ENCODE data around the gene CCR3.

CCR3 gene

DNA sequence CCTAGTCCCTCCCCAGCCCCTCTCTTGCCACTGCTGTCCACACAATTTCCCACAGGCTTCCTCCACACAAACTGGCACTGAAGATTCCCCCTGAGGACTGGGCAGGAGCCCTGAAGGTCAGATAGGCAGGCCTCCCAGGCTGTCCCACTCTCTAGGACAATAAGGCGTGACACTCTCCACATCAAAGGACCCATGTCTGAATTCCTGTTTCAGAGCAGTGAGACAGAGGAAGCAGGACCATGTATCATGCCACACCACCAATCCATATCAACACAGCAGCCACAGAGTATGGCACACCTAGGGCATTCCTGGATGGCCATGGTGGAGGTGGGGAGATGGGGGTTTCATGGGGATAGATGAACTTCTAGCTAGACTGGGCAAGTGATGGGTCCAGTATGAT lies 20.3 kb upstream of the CCR3 start:
- DNase-seq (ENCODE audit: low spot score), result no peak

- no peak for DNase-seq (ENCODE audit: low spot score)
Measured at GRCh38 chr3:46222435-46223161, 19.7 kb upstream of the CCR3 start.

DNA sequence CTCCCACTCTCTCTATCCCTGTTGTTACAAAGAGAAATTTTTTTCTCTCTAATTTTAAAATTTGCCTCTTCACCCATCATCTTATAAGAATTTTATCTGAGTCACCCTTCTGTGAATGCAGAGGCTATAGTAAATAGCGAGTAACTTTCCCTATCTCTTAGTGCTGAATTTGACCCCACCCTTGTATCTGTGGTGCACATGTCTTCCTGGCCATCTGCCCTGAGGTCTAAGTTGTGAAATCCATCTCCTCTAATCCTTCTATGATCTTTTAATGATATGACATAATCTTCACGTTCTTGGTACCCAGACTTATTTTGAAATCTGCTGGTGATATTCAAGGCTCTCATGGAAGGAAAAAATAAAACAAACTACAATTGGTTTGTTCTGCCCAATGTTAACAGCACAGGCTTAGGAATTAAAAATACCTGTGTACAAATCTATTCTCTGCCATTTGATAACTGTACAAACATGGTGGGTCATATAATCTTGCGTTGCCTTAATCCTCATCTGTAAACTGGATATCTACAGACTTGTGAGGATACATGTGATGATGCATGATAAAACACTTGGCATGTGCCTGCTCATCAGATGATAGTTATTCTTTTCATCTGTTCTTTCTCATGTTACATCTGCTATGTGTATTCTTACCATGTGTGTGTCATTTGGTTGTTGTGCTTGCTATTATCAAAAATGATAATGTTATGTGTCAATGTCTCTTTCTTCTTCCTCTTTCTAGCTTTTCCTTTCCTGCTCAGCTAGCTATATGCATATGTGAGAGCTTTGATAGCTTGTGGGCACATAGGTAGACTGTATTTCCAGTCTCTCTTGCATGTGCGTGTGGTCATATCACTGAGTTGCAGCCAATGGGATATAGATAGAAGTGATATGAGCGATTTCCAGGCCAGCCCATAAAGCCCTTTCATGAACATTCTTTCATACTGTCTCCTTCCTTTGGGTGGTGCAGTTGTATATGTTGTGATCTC lies 13.7 kb upstream of the CCR3 start:
- no peak for DNase-seq (ENCODE audit: low spot score)

- no peak for DNase-seq (ENCODE audit: low spot score)
Measured at GRCh38 chr3:46231323-46231722, 10.9 kb upstream of the CCR3 start.

DNA sequence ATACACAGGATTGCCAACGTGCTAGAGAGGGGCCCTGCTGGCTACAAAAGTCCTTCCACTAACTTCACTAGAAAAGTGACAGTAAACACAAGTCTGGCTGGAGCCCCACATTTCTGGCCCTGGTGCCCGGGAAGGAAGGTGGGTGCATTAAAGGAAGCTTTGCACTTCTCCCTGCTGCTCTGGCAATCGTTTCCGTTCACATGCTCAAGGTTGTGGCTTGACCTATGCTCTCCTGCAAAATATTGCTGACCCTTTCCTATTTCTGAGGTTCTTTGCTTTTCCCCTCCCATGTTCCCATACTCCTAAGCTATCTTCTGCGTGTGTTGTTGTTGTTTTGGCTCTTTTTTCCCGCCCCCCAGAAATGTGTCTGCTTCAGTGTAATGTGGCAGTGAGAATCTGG lies 9.1 kb upstream of the CCR3 start:
- no peak for DNase-seq (ENCODE audit: low spot score)

- no peak for DNase-seq (ENCODE audit: low spot score)
Measured at GRCh38 chr3:46235425-46235824, 6.8 kb upstream of the CCR3 start.

DNA sequence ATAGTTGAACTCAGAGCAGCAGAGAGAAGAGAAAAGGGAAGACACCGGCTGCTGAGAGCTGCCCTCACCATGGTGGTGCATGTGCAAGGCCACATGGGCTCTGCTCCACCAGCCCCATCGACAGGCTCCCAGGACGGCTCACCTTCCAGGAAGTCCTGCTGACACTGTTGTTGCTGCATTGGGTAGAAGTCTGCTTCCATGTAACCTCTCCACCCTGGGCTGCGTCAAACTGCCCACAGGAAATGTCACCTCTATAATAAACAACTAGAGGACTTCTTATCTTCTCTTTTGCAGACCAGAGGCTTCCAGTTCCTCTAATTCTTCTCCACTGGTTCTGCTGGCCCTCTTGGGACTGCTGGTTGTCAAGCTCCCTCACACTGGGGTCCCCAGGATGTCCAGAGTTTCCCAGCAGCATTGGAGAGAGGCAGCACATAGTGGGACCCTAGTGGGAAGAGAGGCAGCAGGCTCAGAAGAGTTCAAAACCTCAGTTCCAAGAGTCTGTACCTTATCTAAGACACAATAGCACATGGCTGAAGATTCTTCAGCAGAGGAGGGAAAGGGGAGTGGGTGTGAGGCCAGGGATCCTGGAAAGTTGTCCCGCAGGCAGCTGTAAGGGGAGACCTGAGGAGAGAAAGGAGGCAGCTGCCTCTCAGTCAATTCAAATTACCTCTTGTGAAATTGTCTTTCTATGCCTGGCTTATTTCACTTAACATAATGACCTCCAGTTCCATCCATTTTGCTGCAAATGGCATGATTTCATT lies 5.8 kb upstream of the CCR3 start:
- DNase-seq (ENCODE audit: low spot score), result no peak

DNA sequence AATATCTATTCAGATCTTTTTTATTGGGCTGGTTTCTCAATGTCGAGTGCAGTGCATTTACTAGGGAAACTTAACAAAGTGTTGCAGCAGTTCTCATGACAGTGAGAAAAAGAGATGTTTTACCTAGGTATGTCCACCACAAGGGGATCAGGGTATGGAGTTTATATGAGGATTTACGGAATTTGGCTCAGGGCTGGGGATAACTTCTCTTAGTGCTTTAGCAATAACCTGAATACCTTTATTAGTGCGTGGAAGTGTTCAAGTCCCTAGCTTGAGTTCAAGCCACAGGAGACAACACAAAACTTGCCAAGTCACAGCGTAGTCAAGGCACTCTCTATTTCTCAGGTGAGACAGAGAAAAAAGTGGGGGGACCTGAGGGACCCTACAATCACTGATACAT lies 3.9 kb upstream of the CCR3 start:
- DNase-seq (ENCODE audit: low spot score), result no peak

GRCh38 chr3:46239301-46239938 lies 2.8 kb upstream of the CCR3 start:
- DNase-seq (ENCODE audit: low spot score), result no peak

DNA sequence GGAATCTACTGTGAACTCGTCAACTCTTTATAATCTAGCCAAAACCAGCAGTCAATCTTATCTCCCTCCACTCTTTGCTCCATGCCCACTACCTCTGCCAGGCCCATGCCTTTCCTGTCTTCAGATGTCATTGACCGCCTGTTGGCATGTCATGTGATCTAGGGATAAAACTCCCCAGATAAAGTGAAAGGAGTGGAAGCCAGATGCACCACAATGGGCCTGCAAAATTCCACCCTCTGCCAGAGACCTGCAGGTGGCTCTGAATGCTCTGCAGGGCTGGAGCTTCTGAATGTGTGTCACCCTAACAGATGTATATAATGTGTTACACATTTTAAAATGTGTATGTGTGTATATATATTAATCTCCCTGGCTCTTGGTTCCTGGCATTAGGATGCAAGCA lies 2.3 kb upstream of the CCR3 start:
- no peak for DNase-seq (ENCODE audit: low spot score)

DNA sequence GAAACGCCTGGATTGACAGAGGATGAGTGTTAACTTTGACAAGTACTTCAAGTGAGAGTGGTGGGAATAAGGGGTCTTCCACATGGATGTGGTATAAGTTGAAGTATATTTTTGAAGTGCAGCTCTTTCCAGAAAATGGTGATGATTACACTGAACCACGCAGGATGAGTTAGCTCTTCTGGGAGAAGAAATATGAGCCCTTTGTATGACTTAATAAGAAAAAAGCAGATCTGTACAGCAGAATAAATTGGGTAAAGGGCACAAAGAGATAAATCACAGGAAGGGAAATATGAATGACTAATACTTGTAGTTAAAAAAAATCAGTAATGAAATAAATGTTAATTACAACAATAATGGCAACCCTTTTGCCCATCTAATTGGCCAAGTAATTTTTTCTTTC lies 1.3 kb downstream of the CCR3 start:
- DNase-seq (ENCODE audit: low spot score), result no peak

DNA sequence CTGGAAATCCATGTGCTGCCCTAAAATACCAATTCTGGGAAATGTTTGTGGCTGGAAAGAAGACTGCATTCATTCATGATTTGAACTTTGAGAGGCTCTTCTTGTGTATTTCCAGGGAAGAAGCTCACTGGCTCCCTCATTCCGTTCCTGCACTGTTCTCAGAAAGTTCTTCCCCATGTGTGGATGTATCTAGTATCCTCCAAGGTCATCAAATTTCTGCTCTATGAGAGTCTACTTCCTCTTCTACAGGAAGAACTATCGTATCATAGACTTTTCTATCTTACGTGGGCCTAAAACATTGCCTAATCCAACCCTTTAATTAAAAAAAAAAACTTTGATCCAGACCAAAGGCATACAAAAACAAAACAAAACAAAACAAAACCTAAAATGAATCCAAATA lies 2.9 kb downstream of the CCR3 start:
- DNase-seq (ENCODE audit: low spot score), result no peak

DNA sequence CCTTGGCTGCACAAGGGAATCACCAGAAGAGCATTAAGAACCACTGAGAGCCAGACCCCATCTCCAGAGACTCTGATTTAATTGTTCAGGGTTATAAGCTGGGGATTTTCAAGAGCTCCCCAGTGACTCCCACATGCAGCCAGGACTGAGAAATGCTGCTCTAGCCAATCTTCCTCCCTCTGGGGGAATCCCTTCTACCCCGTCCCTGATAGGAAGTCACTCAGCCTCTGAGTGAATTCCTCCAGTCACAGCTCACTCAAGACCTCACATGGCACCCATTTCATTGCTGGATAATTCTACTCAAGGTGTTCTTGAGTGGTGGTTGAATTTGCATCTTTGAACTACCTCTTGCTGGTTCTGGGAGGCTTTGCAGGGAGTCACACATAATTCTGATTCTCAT lies 10.7 kb downstream of the CCR3 start:
- no peak for DNase-seq (ENCODE audit: low spot score)

DNA sequence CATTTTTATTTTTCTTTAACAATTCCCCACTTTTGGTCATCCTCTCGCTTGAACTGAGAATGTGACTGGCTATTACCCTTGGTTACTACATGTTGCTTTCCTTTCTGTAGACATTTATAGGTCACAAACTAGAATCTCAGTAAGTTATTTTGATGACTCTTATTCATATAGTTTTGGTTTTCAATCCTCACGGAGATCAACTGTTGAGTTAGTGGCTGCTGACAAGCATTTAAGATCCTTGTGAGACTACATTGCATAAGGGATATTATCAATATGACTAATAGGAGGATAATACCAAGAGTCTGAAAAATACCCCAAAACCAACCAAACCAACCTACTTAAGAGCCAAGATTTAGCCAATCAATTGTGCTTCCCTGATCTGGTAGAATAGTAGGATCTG lies 16.3 kb downstream of the CCR3 start:
- DNase-seq (ENCODE audit: low spot score), result no peak

- DNase-seq (ENCODE audit: low spot score), result no peak
Measured at GRCh38 chr3:46261926-46262594, 19.8 kb downstream of the CCR3 start.

GRCh38 chr3:46264002-46264401 lies 21.7 kb downstream of the CCR3 start:
- no peak for DNase-seq (ENCODE audit: low spot score)

DNA sequence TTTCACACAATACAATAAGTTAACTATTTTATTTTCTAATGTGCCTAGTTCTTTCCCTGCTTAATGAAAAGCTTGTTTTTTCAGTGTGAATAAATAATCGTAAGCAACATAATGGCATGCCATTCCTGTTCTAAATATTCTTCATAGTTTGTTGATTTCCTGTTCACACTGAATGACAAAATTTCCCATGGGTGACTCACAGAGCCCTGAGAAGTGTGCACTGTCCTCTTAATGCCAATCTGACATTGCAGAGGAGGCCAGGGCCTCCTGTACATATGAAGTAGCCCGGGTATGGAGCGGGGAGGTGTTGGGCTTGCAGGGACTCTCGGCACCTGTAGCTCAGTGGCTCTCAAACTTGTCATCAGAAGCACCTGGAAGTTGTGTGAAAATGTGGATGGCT lies 24.3 kb downstream of the CCR3 start:
- DNase-seq (ENCODE audit: low spot score), result no peak

DNA sequence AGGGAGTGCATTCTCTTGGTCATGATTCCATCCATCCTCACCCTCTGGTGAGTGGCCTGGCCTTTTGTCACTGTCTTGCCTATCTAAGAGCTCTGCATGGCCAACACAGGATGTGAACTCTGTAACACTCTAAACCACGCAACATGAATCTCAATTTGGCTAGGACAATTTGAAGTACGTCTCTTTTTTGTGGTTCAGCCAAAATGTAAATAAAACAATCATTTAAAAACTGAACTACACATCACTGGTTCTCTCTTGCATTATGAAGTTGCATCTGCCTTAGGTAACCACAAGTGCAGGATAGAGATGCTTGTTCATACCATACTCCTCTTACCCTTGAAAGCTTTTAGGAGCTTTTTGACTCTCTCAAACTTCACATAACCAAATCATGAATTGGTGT lies 27.3 kb downstream of the CCR3 start:
- DNase-seq (ENCODE audit: low spot score), result no peak

- no peak for DNase-seq (ENCODE audit: low spot score)
Measured at GRCh38 chr3:46270474-46270873, 28.2 kb downstream of the CCR3 start.

- no peak for DNase-seq (ENCODE audit: low spot score)
Measured at GRCh38 chr3:46271209-46271745, 29.0 kb downstream of the CCR3 start.

DNA sequence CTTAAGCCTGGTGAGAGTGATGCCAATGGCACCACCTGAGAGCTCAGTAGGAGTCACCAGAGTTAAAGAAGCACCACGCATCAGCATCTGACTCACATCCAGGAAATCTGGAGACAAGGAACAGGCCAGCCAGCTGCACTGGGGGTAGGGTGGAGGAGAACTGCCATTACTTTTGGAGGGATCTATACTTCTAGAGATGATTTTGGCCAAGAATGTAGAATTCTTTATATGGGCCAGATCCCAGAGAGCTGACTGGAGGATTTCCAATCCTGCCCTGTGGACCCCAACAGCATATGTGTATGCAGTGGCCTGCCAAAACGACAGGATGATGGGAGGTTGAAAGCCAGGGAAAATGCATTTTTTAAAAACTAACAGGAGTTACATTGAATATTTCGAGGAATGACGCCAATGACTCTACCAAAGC lies 29.8 kb downstream of the CCR3 start:
- no peak for DNase-seq (ENCODE audit: low spot score)
